ENCODE results near the gene TBP.
A peak's percentile ranks its signal among the peaks of the same experiment; 100 is the strongest.
"Not testable (repeated sequence)": the region's sequence is repeated elsewhere in the genome, so short reads cannot be mapped to it uniquely, and the experiment has no call there.

TBP gene

GRCh38 chr6:170605574-170606259 lies 51.5 kb downstream of the TBP start:
- Mint-ChIP-seq H3K36me3 (ENCODE audit: low read depth) (no peaks in the 10 kb centered on the region), H3K4me3 (no peak overlapping the region), H3K27ac (no peak overlapping the region), H3K4me1 (no peaks in the 10 kb centered on the region), H3K9me3 (no peaks in the 10 kb centered on the region), H3K27me3 (ENCODE audit: low read depth) (peaks cover 81% of the 10 kb centered on the region)
- no peak for TF ChIP-seq CTCF (IDR thresholded peaks at IDR 0.05; ENCODE audit: unreplicated experiment in 3 of 3)

GRCh38 chr6:170609225-170609624 lies 55.1 kb downstream of the TBP start:
- H3K36me3 Mint-ChIP-seq (ENCODE audit: low read depth); H3K9me3 Mint-ChIP-seq: not testable (repeated sequence)

GRCh38 chr6:170612256-170612804 lies 58.2 kb downstream of the TBP start:
- H3K9me3 Mint-ChIP-seq; H3K36me3 Mint-ChIP-seq (ENCODE audit: low read depth); H3K27ac Mint-ChIP-seq; H3K4me1 Mint-ChIP-seq: not testable (repeated sequence)
- peak overlapping the region; percentile 66 to 76 (median 73) for H3K4me3 Mint-ChIP-seq
- H3K27me3 Mint-ChIP-seq (ENCODE audit: low read depth), result peaks cover 52% of the 10 kb centered on the region

More at GRCh38 chr6:170609225-170609624, 55.1 kb downstream of the TBP start:
- not testable (repeated sequence) for H3K4me3 Mint-ChIP-seq, H3K27ac Mint-ChIP-seq, H3K4me1 Mint-ChIP-seq
- peaks cover 82% of the 10 kb centered on the region for H3K27me3 Mint-ChIP-seq (ENCODE audit: low read depth)

- H3K27ac Mint-ChIP-seq, H3K9me3 Mint-ChIP-seq: not testable (repeated sequence)
Observed at GRCh38 chr6:170616020-170616554, 61.9 kb downstream of the TBP start.

More at GRCh38 chr6:170616020-170616554, 61.9 kb downstream of the TBP start:
- H3K27me3 Mint-ChIP-seq (ENCODE audit: low read depth), result peaks cover 14% of the 10 kb centered on the region
- H3K4me3 Mint-ChIP-seq; H3K36me3 Mint-ChIP-seq (ENCODE audit: low read depth); H3K4me1 Mint-ChIP-seq: not testable (repeated sequence)

All from nephron (organoid).